Fibroblast of upper back skin (primary cell): ENCODE data around the gene KRTAP5-11.
"Not testable (repeated sequence)": the region's sequence is repeated elsewhere in the genome, so short reads cannot be mapped to it uniquely, and the experiment has no call there.

Experiments
- DNase-seq: peaks from one replicate; pipeline ENCODE4 v3.0.0-alpha.2; 2013

Gene KRTAP5-11

DNA sequence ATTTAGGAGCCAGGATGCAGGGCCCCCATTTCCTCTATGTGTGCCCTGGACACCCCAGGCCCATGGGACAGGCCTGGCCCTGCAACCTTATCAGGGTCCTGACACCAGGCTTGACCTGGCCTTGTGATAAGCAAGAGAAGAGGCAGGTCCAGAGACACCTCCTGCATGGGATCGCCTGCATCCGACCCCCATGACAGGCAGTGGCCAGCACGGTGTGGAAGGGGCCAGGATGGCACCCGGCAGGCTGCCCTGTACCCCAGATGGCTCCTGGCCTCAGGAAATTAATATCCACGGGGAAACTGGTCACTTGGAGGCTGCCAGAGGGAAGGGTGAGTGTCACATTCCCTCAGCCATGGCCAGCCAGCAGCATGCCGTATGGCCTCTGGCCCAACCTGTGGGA is 27.7 kb downstream of the KRTAP5-11 start:
- no peak for DNase-seq

DNA sequence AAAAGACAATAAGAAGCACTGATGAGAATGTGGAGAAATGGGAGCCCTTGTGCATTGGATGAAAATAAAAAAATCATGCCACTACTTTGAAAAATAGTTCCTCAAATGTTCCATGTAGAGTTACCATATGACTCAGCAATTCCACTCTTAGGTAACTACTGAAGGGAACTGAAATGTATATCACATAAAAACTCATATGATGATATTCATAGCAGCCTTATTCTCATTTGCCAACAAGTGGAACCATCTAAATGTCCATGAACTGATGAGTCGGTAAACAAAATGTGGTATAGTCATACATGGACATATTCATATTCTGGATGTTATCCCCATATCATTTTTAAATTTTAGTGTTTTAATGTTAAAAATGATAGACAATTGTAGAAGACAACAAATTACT is 31.0 kb downstream of the KRTAP5-11 start:
- DNase-seq: no peak

DNA sequence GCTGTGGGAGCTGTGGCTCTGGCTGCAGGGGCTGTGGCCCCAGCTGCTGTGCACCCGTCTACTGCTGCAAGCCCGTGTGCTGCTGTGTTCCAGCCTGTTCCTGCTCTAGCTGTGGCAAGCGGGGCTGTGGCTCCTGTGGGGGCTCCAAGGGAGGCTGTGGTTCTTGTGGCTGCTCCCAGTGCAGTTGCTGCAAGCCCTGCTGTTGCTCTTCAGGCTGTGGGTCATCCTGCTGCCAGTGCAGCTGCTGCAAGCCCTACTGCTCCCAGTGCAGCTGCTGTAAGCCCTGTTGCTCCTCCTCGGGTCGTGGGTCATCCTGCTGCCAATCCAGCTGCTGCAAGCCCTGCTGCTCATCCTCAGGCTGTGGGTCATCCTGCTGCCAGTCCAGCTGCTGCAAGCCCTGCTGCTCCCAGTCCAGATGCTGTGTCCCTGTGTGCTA is 33.9 kb downstream of the KRTAP5-11 start:
- DNase-seq: no peak

DNA sequence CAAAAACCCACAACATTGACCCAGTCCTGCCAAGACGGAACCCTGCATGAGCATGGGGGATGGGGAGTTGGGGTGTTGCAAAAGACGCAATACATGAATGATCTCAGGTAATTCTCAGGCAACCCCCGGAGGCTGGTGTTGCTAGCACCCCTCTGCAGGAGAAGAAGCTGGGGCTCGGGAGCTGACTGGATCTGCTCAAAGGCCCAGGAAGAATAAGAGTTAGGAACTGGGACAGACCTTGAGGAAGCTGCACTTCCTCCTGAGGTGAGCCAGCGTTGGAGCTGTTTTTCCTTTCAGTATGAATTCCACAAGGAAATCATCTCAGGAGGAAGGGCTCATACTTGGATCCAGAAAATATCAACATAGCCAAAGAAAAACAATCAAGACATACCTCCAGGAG is 34.6 kb downstream of the KRTAP5-11 start, which contains the start of gene KRTAP5-9:
Gene KRTAP5-9, plus strand, starts transcription at position 301 of the 400 bp plus-strand sequence. CDS start 238 bp downstream, outside the sequence.
- no peak for DNase-seq

DNA sequence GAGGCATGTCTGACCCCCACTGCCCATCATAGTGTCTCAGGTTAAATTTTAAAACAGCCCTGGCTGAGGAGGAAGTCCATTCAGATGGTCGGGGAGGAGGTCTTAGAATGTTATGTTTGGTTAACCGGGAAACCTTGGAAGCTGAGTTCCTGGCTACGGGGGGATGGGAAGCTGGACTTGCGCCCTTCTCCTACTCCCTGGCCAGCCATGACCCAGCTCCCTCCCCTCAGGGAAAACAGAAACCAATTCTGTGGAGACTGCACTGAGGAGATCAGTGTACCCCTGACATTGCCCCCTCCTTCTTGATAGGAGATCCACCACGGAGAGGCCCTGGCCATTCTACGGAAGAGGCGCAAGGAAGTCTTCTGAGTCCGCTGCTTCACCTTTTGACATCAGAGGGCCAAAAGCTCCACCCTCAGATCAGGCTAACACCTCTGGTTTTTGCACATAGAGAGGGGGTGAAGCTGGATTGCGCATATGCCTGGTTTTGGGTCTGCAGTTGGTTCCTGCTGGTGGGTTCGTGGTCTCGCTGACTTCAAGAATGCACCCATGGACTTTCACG is 37.2 kb downstream of the KRTAP5-11 start:
- no peak for DNase-seq

DNA sequence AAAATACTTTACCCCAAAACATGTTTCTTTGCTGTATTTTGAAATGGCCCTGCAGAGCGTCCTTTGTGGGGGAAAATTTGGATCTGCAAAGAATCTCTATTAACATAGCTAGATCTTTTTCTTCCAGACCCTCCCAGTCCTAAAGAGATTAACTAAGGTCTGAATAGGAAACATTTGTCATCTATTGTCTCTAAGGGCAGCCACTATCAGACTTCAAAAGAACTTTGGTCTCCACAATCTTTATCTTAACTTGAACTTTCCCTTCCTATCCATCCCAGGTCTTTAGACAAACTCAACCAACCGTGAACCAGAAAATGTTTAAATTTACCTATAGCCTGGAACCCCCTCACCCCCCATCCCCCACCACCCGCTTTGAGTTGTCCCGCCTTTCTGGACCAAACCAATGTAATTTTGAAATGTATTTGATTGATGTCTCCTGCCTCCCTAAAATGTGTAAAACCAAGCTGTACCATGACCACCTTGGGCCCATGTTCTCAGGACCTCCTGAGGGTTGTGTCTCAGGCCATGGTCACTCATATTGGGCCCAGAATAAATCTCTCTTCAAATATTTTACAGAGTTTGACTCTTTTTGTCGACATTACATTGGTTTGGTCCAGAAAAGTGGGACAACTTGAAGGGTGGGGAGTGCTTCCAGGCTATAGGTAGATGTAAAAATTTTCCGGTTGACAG is 38.0 kb downstream of the KRTAP5-11 start:
- DNase-seq: no peak

DNA sequence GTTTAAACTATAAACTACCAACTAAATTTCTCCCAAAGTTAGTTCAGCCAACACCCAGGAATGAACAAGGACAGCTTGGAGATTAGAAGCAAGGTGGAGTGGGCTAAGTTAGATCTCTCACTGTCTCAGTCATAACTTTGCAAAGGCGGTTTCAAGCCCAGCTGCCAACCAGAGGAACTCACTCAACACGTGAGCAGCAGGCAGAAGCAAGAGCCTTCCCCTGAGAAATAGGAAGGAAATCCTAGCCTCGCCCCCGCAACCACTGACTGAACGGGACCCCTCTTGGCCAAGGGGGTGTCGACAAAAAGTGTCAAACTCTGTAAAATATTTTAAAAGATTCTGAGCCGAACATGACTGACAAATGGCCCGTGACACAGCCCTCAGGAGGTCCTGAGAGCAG is 38.8 kb downstream of the KRTAP5-11 start:
- DNase-seq: no peak

DNA sequence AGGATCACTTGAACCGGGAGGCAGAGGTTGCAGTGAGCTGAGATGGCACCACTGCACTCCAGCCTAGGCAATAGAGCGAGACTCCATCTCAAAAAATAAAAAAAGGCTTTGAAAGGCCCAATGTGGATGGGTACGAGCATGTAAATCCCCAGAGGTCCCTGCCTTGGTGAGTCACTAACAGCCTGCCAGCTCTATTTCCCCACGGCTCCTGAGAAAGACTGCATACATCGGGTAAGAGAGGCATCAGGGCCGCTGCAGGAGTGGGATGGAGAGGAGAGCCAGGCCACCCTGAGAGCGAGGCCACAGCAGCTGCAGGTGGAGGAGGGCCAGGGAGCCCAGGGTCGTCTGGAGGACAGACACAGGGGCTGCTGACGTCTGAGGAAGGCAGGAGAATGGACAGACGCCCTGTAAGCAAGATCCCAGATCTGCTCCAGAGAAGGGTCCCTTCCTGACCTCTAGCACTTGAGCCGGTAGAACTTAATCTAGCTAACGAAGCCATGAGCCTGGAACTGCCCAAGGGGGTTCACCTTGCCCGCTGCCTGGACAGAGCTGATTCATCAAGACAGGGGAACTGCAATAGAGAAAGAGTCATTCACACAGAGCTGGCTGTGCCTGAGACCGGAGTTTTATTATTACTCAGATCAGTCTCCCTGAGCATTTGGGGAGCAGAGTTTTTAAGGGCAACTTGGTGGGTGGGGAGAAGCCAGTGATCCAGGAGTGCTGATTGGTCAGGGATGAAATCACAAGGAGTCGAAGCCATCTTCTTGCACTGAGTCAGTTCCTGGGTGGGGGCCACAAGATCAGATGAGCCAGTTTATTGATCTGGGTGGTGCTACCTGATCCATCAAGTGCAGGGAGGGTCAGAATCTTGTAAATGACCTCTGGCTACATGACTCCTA is 39.5 kb downstream of the KRTAP5-11 start:
- DNase-seq: no peak

DNA sequence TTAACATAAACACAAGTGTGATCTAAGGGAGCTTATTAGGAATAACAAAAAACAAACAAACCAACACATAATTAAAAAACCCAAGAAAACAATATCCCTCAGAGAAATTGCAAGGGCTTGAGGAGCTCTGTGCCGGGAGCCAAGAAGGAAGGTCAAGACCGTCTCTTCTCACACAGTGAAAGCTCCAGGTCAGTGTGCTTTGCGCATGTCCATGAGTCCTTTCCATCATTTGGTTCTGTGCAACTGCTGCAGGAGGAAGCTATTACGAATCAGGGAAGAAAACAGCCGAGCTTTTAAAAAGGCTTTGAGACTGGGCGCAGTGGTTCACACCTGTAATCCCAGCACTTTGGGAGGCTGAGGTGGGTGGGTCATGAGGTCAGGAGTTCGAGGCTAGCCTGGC is 40.3 kb downstream of the KRTAP5-11 start:
- DNase-seq: no peak

DNA sequence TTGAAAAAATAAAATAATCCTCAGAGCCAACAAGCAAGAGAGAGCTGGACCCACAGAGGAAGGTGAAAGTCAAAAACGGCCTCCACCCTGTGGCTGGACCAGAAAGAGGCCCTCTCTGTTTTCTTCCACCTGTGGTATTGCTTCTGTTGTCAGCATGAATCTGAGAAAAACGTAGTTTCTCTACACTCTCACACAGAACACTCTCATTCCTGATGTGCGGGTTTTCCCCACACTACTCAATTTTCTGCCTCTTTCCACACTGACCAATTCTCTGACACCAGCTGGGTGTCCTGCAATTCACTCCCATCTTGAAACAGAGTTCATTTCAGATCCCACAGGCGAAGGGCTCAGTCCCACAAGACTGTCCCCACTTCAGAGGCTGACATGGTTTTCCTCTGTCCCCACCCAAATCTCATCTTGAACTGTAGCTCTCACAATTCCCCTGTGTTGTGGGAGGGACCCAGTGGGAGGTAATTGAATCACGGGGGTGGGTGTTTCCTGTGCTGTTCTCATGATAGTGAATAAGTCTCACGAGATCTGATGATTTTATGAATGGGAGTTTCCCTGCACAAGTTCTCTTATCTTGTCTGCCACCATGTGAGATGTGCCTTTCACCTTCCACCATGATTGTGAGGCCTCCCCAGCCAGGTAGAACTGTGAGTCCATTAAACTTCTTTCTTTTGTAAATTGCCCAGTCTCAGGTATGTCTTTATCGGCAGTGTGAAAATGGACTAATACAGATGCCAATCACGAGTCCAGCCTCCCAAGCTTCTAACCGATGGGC is 42.0 kb downstream of the KRTAP5-11 start:
- not testable (repeated sequence) for DNase-seq

DNA sequence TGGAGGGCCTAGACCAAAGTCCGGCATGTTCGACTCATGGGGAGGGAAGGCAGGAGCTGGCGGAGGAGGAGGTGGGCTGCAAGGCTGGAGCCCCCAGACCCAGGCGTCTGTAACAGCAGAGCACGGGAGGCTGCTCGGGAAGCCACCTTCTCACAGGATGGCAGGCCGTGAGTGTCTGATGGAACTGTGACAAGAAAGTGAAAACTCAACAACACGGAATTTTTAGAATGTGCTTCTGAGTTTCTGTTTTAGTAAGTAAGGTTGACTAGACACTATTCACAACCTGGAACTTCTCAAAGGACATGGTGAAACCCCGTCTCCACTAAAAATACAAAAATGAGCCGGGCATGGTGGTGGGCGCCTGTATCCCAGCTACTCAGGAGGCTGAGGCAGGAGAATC is 42.7 kb downstream of the KRTAP5-11 start:
- not testable (repeated sequence) for DNase-seq

DNA sequence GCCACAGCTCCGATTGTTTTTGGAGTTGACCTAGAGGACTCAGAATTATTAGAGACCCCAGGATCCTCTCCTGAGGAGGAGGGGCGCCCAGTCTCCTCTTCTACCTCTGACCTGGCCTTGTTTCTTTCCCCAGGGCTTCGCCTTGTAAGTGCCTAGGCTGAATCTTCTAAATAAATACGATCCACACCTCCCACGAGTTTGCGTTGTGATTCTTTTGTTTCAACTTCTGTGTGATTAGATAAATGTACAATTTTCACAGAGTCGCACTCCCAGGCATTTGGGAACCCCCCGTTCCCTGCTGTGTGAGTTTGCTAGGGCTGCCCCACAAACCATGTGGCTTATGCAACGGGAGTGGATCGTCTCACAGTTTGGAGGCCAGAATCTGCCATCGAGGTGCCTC is 43.7 kb downstream of the KRTAP5-11 start:
- no peak for DNase-seq

DNA sequence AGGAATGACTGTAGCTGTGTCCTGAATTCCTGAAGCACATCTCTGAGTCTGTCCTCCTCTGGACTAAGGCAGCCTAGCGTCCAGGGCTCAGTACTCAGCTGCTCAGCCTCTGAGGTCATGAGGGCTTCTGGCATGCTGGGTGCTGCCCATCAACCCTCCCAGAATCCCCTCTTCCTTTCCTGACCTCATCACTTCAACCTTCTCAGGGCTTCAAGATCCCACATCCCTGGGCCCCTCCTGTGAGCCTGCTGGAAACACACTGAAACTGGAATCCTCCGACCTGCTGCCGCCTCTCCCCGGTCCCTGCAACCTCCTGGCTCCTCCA is 44.0 kb downstream of the KRTAP5-11 start:
- no peak for DNase-seq

DNA sequence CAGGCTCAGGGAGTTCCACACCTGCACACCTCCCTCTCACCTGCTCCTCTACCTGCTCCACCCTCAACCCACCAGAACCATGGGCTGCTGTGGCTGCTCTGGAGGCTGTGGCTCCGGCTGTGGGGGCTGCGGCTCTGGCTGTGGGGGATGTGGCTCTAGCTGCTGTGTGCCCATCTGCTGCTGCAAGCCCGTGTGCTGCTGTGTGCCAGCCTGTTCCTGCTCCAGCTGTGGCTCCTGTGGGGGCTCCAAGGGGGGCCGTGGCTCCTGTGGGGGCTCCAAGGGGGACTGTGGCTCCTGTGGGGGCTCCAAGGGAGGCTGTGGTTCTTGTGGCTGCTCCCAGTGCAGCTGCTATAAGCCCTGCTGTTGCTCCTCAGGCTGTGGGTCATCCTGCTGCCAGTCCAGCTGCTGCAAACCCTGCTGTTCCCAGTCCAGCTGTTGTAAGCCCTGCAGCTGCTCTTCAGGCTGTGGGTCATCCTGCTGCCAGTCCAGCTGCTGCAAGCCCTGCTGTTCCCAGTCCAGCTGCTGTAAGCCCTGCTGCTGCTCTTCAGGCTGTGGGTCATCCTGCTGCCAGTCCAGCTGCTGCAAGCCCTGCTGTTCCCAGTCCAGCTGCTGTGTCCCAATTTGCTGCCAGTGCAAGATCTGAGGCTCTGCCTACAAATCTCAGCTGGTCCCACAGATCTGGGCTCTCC is 44.6 kb downstream of the KRTAP5-11 start, which contains the start of gene KRTAP5-8:
Gene KRTAP5-8, plus strand, starts transcription at position 49 of the 689 bp plus-strand sequence. Its CDS starts 31 bp downstream, at position 80.
- not testable (repeated sequence) for DNase-seq

DNA sequence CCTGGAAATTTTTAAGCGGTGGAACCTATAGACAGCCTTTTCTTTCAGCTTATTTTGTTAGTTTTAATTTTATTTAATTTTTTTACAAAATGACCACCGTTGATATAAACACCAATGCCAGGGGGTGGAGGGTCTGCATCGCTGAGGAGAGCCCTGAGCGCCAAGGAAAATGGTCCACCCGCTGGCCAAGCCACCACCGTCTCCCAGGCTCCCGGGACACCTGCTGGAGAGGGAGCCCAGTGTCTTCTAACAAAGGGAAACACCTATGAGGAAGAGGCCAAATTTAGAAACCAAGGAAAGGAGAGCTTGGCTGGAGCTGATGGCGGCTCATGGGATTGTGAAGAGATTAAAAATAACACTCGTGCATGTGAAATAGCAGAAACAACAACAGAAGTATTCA is 45.1 kb downstream of the KRTAP5-11 start:
- no peak for DNase-seq

DNA sequence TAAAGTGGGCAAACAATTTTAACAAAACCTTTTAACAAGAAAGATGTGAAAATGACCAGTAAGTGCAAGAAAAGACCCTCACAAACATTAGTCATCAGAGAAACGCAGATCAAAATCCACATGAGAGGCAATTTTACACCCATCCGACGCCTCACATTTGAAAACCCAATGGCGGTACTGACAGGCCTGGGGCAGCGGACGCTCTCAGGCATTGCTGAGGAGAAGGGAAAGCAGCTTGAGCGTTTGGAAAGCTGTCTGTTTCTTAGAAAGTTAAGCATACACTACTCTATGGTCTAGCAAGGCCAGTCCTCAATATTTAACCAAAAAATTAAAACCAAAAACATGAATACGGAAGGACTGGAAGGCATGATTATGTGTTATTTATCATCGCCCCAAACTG is 46.9 kb downstream of the KRTAP5-11 start:
- no peak for DNase-seq

DNA sequence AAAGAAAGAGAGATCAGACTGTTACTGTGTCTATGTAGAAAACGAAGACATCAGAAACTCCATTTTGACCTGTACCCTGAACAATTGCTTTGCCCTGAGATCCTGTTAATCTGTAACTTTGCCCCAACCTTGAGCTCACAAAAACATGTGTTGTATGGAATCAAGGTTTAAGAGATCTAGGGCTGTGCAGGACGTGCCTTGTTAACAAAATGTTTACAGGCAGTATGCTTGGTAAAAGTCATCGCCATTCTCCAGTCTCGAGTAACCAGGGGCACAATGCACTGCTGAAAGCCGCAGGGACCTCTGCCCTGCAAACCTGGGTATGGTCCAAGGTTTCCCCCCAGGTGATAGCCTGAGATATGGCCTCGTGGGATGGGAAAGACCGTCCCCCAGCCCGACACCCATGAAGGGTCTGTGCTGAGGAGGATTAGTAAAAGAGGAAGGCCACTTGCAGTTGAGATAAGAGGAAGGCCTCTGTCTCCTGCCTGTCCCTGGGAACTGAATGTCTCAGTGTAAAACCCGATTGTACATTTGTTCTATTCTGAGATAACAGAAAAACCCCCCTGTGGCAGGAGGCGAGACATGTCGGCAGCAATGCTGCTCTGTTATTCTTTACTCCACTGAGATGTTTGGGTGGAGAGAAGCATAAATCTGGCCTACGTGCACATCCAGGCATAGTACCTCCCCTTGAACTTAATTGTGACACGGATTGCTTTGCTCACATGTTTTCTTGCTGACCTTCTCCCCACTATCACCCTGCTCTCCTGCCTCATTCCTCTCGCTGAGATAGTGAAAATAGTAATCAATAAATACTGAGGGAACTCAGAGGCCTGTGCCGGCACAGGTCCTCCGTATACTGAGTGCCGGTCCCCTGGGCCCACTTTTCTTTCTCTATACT is 47.7 kb downstream of the KRTAP5-11 start:
- DNase-seq: not testable (repeated sequence)

DNA sequence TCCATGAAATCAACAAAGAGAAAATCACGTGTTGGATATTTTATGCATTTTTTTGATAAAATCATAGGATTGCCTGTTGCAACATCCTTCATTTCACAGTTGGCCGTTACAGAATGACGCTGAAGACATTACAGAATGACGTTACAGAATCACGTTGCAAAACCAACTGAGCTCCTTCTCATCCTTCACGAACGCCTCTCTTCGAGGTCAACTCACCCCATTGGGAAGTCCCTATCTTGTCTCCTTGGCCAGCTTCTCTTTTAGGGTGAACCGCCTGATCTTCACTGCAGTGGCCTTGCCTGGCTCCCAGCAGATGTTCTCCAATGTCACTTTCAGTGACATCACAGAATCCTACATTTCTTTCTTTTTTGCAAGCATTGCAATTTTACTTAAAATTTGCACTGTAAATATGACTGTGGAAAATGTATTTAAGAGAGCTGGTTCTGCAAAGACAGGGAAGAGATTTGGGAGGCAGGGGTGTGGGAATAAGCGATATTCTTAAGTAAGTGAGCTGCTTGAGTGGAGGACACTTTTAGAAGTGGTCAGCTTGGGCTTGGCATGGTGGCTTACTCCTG is 50.6 kb downstream of the KRTAP5-11 start:
- no peak for DNase-seq
